SK-N-MC (cell line): ENCODE data around the gene DYNC2LI1.

ENCODE experiments used
- DNase-seq: peaks from one replicate; pipeline ENCODE4 v3.0.0-alpha.2; 2011; ENCODE audit warnings: low read depth, low spot score
- H3K27ac ChIP-seq: fragments of 200-600 bp; sonication (generic); 2 replicates; pipeline ENCODE4 v1.5.1; 2016; ENCODE audit warnings: mixed run types
- H3K36me3 ChIP-seq: fragments of 200-600 bp; sonication (generic); 2 replicates; pipeline ENCODE4 v1.6.1; 2017; ENCODE audit warnings: antibody characterized with exemption, low read length, mixed read lengths; ENCODE audit not compliant: insufficient read depth
- H3K4me3 ChIP-seq: fragments of 200-600 bp; sonication (generic); 2 replicates; pipeline ENCODE4 v1.5.1; 2016
- H3K9ac ChIP-seq: fragments of 200-600 bp; sonication (generic); 2 replicates; pipeline ENCODE4 v1.8.0; 2017; ENCODE audit warnings: mixed run types, mixed read lengths; ENCODE audit not compliant: insufficient read length
- H3K9me3 ChIP-seq: fragments of 200-600 bp; sonication (generic); 2 replicates; pipeline ENCODE4 v1.6.1; 2017; ENCODE audit warnings: low read depth, mild to moderate bottlenecking, antibody characterized with exemption, low read length, moderate library complexity, mixed read lengths
- EZH2 ChIP-seq: fragments of 200-600 bp; sonication (generic); IDR thresholded peaks from one replicate; pipeline ENCODE4 v1.6.1; 2017; ENCODE audit warnings: antibody characterized with exemption
- FOXP2 ChIP-seq: optimal IDR thresholded peaks from 2 replicates; pipeline ENCODE3; 2011; ENCODE audit warnings: mild to moderate bottlenecking, moderate library complexity; ENCODE audit not compliant: insufficient read depth; ENCODE audit errors: extremely low read length, control extremely low read depth
- POLR2AphosphoS5 ChIP-seq: IDR thresholded peaks from 2 replicates; pipeline ENCODE4 v1.6.1; 2012; ENCODE audit warnings: mild to moderate bottlenecking, low read depth, low read length, borderline replicate concordance

DYNC2LI1 gene

DNA sequence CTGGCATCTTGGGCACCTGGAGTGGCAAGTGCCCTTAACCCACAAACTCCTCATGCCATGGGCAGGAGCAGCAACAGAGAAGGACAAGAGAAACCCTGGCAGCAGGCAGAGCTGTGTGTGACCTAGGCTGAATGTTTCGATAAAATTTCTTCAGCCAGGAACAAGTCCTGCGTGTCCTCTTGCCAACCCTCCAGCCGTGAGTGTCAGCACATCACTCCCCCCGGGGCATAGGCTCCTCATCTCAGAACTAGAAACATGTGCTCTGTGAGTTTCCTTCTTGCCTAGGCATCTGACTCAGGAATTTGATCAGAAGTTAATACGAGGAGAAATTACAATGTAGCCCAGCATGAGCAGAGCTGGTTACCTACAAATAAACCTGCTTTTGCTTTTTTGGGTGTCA, 67.1 kb downstream of the DYNC2LI1 start:
- no peak for TF ChIP-seq POLR2AphosphoS5
- TF ChIP-seq FOXP2 = no peak
- TF ChIP-seq EZH2 = no peak
- no peak overlapping the region for H3K4me3 ChIP-seq
- DNase-seq = no peak
- H3K36me3 ChIP-seq = no peaks in the 10 kb centered on the region
- H3K9me3 ChIP-seq = no peaks in the 10 kb centered on the region
- no peak overlapping the region for H3K27ac ChIP-seq
- H3K9ac ChIP-seq = no peak overlapping the region

DNA sequence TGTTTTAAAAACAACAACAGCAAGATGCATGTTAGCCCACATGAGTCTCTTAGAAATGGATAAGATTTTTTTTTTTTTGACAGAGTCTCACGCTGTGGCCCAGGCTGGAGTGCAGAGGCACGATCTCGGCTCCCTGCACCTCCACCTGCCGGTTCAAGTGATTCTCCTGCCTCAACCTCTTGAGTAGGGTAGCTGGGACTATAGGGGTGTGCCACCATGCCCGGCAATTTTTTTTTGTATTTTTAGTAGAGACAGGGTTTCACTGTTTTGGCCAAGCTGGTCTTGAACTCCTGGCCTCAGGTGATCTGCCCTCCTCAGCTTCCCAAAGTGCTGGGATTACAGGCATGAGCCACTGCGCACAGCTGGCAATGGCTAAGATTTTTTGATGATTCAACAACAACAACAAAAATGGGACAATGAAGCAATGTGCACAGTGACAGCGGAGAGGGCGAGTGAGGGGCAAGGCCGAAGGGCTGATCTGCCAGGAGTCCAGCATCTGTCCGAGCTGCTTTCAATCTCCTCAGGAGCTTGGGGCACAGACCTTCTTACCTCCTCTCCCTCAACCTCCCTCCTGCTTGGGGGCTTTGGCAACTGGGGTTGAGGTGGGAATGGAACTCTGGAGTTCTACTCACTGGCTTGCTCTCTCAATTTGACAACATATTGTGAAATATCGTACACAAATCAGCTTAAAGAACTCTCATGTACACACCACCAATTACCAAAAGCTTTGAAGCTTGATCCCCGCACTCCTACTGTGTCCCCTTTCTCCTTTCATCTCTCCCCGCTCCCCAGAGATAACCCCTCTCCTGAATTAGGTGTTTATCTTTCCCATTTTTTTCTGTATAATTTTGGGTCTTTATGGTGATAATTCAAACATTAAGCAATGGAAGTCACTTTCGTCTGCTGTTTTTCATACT, 68.4 kb downstream of the DYNC2LI1 start:
- no peak for DNase-seq
- TF ChIP-seq FOXP2 (no peak), EZH2 (no peak), POLR2AphosphoS5 (no peak)
- Histone ChIP-seq H3K27ac (no peak overlapping the region), H3K9ac (no peak overlapping the region), H3K36me3 (no peaks in the 10 kb centered on the region), H3K9me3 (no peaks in the 10 kb centered on the region), H3K4me3 (no peak overlapping the region)

DNA sequence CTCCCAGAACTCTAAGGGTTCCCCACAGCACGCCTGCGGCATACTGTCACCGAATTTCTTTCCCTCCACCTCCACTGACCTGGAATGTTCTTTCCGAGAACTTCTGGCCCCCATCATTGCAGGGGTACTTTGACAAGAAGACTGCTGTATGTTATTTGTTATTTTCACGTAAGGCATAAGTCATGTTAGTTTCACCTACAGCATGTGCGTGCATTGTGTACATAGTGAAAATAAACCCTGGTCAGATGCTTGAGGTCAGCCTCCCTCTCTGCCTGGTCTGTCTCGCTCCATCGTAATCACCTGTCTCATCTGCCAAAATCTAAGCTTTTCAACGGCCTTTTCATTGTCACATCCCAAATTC, 69.0 kb downstream of the DYNC2LI1 start:
- Histone ChIP-seq H3K27ac (no peak overlapping the region), H3K36me3 (no peaks in the 10 kb centered on the region), H3K9ac (no peak overlapping the region), H3K9me3 (no peaks in the 10 kb centered on the region), H3K4me3 (no peak overlapping the region)
- no peak for DNase-seq
- TF ChIP-seq POLR2AphosphoS5 (no peak), EZH2 (no peak), FOXP2 (no peak)

DNA sequence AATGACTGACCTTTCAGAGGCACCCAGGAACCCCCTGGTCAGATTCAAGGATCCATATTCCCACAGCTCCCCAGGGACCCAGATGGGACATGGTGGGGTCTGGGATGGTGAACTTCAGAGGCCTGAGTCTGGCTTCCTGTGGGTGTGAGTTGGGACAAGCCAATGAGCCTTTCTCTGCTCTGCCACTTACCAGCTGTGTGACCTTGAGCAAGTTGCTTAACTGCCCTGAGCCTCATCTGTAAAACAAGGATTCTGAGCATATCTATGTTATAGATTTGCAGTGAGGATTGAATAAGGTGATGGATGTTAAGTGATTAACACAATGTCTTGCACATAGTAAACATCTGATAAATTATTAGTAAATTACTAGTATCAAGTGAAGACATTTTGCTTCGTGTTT, 71.3 kb downstream of the DYNC2LI1 start:
- no peak for DNase-seq
- TF ChIP-seq EZH2 (no peak), FOXP2 (no peak), POLR2AphosphoS5 (no peak)
- Histone ChIP-seq H3K4me3 (no peak overlapping the region), H3K9me3 (no peaks in the 10 kb centered on the region), H3K27ac (no peak overlapping the region), H3K36me3 (no peaks in the 10 kb centered on the region), H3K9ac (no peak overlapping the region)

DNA sequence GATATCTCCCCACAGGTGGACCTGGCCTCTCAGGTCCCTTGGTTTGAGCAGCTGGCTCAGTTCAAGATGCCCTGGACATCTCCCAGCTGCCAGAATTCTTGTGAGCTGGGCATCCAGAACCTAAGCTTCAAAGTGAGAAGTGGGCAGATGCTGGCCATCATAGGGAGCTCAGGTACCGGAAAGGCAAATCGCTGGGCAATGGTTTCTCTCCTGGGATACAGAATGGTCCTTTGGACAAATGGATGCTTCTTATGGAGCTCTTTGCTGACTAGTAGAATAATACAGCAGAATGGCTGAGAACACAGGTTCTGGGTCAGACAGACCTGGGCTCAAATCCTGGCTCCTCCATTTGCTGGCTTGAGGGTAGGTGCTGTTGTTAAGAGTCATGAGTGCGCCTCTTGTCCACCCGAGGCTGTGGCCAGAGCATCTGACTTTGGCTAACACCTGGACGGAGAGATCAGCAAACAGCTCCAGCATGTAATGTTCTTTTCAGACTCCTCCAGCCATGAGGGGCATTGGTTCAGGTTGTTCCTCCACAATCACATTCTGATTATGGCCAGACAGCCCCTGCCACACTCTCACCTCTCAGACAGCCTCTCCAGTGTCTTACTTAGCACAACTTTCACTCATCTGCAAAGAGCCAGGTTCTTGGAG, 72.4 kb downstream of the DYNC2LI1 start:
- Histone ChIP-seq H3K27ac (no peak overlapping the region), H3K36me3 (no peaks in the 10 kb centered on the region), H3K9me3 (no peaks in the 10 kb centered on the region), H3K4me3 (no peak overlapping the region), H3K9ac (no peak overlapping the region)
- DNase-seq = no peak
- TF ChIP-seq POLR2AphosphoS5 = no peak
- TF ChIP-seq FOXP2 = no peak
- no peak for TF ChIP-seq EZH2

DNA sequence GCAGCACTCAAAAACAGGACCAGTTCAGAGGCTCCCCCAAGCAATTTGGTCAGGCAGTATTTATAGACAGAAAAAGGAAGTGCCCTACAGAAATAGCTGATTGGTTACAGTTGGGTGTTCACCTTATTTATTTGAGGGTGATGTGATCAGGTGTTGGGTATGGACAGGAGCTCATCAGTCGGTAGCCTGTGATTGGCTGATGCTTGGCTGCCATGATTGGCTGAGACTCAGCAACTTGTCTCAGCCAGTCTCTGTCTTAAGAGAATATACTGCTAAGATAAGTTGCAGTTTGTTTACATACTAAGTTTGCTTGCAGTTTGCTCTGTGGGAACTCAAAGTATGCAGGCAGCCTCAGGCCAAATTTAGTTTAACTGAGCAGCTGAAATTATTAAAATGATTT, 74.4 kb downstream of the DYNC2LI1 start:
- no peak overlapping the region for H3K4me3 ChIP-seq
- no peak for TF ChIP-seq EZH2
- TF ChIP-seq POLR2AphosphoS5 = no peak
- no peak for TF ChIP-seq FOXP2
- peak; percentile 48 for DNase-seq

DNA sequence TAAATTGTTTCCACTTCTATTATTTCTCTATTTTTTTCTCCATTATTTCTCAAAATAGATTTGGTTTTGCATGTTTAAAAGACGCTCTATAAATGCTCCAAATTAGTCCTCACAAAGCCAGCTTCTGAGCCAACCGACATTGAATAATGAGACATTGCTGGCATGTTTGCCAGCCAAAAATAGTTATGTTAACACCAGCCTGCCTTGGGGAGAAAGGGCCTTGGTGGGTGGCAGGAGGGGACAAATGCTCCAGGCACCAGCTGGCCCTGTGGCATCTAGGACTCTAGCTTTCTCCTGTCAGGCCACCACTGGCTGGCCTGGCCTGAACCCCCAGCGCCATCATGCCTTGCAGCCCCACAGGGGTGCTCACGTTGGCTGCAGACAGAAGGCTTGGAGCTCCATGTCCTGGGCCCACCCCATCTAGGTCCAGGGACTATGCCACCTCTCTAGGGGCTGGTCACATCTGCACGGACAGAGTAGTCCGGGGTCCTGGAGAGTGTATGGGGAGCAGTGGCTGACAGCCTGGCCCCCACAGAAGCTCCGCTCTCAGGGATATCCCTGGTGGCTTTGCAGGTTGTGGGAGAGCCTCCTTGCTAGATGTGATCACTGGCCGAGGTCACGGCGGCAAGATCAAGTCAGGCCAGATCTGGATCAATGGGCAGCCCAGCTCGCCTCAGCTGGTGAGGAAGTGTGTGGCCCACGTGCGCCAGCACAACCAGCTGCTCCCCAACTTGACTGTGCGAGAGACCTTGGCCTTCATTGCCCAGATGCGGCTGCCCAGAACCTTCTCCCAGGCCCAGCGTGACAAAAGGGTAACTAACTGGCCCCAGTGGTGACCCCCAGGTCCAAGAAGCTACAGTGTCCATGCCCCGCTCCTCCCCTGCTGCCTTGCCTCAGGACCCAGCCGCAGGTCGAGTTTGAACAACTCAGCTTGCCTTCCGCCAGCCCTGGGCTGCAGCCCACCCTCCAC, 77.5 kb downstream of the DYNC2LI1 start:
- Histone ChIP-seq H3K4me3 (no peak overlapping the region), H3K27ac (no peak overlapping the region), H3K9ac (no peak overlapping the region), H3K9me3 (no peaks in the 10 kb centered on the region), H3K36me3 (no peaks in the 10 kb centered on the region)
- no peak for DNase-seq
- no peak for TF ChIP-seq POLR2AphosphoS5
- TF ChIP-seq EZH2 = no peak
- TF ChIP-seq FOXP2 = no peak

More for the DNA sequence above, 74.4 kb downstream of the DYNC2LI1 start:
- Histone ChIP-seq H3K36me3 (no peaks in the 10 kb centered on the region), H3K27ac (no peak overlapping the region), H3K9me3 (no peaks in the 10 kb centered on the region), H3K9ac (no peak overlapping the region)
